GM19452 (cell line): ENCODE measurements around the gene HIP1.
"Not testable (repeated sequence)": the region's sequence is repeated elsewhere in the genome, so short reads cannot be mapped to it uniquely, and the experiment has no call there.

Experiments
- ATAC-seq: cut with Tn5 transposase; IDR thresholded peaks from one replicate; pipeline ENCODE4 v1.9.1; 2021; ENCODE audit not compliant: unreplicated experiment

HIP1 gene

GRCh38 chr7:75716992-75717626 is 21.6 kb downstream of the HIP1 start:
- ATAC-seq: no peak

- ATAC-seq: no peak
Observed at GRCh38 chr7:75715864-75716263, 22.9 kb downstream of the HIP1 start.

DNA sequence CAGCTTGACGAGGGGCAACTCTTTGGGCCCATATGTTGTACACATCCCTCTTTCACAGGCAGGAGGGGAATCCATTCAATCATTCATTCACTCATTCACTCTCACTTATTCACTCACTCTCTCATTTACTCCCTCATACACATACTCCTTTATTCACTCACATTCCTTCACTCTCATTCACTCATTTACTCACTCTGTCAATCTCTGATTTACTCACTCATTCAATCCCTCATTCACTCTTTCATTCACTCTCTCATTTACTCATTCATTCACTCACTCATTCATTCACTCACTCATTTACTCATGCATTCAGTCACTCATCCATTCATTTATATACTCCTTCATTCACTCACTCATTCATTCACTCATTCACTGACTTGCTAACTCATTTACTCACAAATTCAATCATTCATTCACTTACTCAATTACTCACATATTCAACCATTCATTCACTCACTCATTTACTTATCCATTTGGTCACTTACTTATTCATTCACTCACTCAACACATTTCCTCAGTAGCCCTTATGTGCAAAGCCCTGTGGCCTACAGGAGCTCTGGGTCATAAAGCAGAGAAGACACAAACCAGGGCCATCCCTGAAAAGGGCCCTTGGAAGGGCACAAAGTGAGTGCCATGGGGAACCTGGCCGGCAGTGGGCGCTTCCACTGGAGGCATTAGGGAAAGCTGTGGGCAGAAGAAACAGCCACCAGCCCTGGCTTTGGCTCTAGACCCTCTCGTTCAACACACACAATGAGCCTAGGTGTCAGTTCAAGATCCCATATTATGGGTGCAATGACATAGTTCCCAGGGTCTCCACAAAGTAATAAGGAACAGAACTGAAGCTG is 26.0 kb downstream of the HIP1 start:
- no peak for ATAC-seq

DNA sequence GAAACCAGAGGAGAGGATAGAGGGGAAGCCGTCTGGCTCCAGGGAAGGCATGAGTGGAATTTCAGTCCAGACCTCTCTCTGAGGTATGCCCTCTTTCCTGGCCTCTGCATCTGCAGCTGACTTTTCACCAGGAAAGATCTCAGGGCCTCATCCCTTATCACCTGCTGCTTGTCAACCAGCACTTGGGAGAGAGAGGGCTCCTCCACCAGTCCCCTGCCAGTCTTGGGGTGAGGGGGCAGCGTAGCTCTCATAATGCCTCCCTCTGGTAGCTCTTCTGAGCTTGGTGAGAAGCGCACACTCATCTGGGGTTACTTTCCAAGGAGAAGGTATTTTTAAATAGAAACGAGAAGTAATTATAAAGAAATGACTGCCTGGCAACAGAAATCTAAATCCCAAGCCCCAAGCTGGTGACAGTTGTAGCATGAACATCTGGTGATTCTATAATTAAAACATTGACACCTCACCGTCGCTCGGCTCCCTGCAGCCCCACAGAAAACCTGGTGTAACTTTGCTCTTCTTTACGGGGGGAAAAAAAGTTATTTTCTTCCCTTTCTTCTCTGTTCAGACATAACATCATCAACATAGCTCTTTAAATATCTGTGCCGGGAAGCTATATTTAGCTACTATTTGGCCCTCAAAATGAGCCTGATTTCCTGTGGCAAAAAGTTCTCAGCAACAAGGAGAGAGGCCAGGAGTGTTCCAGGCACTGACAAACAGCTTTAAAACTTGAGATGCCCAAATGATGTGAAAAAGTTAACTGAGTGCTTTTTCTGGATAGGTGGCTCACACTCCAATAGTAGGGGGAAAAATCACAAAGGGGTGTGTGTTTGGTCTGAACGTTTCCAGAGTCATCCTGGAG is 26.9 kb downstream of the HIP1 start:
- ATAC-seq: no peak

GRCh38 chr7:75711076-75711475 is 27.7 kb downstream of the HIP1 start:
- no peak for ATAC-seq

DNA sequence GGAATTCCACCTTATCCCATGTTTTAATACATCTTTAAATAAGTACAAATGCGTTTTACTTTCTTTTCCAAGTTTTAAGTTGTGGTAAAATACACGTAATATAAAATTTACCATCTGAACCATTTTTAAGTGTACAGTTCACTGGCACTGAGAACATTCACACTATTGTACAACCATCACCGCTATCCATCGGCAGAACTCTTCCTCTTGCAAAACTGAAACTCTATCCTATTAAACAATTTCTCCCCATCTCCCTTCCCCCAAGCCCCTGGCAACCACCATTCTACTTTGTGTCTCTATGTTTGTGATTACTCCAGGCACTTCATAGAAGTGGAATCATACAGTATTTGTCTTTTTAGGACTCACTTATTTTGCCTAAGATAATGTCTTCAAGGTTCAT is 33.8 kb downstream of the HIP1 start:
- ATAC-seq: no peak

DNA sequence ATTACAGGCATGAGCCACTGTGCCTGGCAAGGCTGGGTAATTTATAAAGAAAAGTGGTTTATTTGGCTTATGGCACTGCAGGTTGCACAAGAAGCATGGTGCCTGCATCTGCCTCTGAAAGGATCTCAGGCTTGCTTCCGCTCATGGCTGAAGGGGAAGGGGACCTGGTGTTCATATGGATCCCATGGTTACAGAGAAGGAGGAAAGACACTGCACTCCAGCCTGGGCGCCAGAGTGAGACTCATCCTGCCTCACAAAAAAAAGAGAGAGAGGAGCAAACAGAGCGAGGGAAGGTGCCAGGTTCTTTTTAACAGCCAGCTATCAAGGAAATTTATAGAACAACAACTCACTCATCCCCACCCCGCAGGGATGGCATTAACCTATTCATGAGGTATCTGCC is 36.2 kb downstream of the HIP1 start:
- no peak for ATAC-seq

DNA sequence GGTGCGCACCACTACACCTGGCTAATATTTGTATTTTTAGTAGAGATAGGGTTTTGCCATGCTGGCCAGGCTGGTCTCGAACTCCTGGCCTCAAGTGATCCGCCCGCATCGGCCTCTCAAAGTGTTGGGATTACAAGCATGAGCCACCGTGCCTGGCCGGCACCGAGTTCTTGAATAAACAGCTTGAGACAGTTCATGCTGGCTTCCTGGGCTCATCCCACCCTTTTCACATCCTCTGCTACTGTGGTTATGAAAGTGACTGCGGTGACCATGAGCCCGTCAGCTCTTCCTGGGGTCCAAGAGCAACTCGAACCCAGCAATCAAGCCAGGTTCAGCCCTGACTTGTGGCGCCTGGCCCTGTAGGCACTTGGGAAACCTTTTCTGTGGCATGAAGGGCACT is 38.7 kb downstream of the HIP1 start:
- no peak for ATAC-seq

DNA sequence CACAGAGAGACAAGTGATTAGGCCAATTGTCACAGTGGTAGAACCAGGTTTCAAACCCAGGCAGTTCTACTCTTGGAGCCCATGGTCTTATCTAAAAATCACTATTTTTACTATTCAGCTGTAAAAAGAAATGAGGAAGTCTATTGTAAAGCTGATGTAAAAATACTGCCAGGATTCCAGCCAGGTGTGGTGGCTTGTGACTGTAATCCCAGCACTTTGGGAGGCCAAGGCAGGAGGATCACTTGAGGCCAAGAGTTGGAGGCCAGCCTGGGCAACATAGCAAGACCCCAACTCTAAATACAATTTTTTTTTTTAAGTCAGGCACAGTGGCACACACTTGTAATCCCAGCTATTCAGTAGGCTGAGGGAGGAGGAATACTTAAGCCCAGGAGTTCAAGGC is 40.4 kb downstream of the HIP1 start:
- no peak for ATAC-seq

DNA sequence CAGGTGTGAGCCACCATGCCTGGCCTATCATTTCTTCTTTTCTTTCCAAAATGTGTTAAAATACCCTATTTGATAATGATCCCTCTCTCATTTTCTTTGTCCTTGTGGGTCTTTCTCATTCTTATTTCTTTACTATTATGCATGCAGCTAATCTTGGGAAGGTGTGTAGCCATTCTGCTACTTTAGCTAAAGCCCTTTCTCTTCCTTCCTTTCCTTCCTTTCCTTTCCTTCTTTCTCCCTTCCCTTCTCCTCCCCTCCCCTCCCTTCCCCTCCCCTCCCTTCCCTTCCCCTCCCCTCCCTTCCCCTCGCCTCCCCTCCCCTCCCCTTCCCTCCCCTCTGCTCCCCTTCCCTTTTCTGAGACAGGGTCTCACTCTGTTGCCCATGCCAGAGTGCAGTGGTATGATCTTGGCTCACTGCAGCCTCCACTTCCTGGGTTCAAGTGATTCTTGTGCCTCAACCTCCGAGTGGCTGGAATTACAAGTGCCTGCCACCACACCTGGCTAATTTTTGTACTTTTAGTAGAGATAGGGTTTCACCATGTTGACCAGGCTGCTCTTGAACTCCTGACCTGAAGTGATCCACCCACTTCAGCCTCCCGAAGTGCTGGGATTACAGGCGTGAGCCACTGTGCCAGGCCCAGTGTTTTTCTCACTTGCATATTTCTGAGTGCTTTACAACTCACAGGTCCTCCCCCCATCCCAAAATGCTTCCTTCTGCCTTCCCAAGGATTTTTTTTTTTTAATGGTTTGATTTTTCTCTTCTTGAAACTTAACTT is 42.3 kb downstream of the HIP1 start:
- ATAC-seq: no peak

DNA sequence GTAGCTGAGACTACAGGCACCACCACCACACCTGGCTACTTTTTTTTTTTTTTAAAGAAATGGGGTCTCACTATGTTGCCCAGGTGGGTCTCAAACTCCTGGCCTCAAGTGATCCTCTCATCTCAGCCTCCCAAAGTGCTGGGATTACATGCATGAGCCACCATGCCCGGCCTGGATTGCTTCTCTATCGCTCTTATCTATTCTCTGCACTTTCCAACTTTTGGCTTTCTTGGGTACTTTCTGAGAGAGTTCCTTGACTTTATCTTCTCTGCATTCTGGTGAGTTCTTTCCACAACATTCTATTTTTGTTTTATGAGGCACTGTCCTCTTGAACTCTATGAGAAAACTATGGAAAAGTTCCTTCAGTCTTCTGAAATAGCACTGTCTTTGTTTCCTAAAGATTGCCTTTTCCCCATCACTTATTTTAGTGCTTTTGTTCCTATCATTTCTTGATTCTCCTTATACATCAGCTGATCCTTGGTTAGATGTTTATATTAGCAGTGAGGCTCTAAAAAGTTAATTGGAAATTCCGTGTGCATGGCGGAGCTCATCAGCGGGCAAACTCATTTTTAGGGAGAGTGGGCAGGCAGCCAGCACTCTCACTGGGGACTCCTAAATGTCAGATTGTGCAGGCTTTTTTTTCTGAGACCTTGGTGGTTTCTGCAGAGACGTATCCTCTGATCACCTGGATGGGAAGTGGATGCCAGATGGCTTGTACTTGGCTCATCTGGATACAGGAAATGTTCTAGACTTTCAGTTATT is 43.9 kb downstream of the HIP1 start:
- no peak for ATAC-seq

GRCh38 chr7:75693668-75694067 is 45.1 kb downstream of the HIP1 start:
- ATAC-seq: not testable (repeated sequence)

- no peak for ATAC-seq
Observed at GRCh38 chr7:75691793-75692543, 46.8 kb downstream of the HIP1 start.

DNA sequence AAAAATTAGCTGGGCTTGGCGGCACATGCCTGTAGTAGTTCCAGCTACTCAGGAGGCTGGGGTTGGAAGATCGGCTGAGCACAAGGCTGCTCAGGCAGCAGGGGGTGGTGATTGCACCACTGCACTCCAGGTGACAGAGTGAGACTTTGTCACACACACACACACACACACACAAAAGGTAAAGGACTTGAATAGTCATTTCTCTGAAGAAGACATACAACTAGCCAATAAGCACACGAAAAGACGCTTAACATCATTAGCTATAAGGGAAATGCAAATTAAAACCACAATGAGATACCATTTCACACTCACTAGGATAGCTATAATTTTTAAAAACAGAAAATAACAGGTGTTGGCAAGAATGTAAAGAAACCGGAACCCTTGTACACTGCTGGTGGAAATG is 48.6 kb downstream of the HIP1 start:
- ATAC-seq: no peak

GRCh38 chr7:75689246-75690099 is 49.3 kb downstream of the HIP1 start:
- no peak for ATAC-seq

DNA sequence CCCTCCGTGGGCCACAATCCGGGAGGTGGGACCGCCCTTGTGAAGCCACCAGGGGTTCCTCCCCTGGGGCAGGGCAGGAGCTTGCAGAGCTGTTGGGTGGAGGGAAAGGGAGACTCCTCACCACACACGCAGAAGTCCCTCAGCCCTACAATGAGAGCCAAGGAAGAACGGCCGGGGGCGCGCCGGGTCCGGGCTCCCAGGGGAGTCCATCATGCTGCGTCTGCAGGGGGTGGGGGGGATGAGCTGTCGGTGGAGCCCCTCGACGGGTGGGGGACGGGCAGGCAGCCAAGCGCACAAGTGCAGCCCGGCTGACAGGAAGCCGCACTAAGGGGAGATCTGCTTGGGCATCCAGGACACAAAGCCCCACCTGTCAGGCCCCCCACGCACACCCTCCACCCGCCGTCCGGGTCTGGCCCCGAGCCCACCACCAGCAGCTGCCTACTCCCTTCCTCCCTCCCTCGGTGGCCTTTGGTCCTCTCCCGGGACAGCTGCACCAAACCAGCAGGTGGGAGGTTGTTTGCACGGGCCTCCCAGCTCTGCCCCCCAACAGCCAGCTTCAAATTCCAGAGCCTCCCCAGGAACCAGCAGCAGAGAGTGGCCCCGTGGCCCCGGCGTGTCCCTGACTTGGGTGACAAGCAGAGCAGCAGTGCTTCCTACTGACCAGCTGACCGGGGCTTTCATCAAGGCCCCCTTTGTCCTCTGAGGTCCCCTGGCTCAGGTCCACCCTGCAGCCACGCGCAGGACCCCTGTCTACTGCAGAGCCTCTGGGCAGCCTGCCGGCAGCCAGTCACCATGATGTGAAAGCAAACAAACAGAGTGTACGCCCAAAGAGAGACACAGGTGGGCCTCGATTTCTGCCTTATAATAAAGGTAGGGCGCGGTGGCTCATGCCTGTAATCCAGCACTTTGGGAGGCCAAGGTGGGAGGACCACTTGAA is 50.3 kb downstream of the HIP1 start:
- no peak for ATAC-seq

DNA sequence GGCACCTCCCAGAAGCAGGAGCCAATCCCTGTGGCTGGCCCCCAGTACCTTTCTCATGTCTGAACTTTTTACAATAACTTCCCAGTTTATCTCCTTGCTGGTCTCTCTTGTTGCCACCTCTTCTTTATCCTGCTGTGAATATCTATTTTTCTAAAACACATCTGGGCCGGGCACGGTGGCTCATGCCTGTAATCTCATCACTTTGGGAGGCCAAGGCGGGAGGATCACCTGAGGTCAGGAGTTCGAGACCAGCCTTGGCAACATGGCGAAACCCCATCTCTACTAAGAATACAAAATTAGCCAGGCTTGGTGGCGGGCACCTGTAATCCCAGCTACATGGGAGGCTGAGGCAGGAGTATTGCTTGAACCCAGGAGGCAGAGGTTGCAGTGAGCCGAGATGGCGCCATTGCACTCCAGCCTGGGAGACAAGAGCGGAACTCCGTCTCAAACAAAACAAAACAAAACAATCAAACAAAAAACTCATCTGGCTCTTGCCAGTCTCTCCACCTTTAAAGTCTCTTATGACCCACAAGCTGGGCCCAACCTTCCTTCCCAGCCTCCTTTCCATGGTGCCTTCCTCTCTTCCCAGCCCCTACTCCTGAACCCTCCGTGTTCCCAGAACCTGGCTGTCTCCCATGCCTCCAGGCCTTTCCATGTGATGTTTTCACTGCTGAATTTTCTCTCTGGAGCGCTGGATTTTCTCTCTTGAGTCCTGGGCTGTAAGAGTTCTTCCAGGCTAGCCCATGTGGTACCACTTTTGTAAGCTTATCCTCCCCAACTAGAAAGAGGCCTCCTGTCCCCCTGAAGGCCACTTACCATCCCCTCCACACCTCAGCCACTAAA is 51.3 kb downstream of the HIP1 start:
- ATAC-seq: no peak
